Kidney (tissue), 14 donors: ENCODE results near the gene HDAC9. TPM values are rescaled to one million over a fixed set of nuclear protein-coding genes. Genes with fewer than 3 reads are reported as not detected.

ENCODE experiments used
- DNase-seq, 5 donors: peaks; one replicate each; pipeline ENCODE4 v3.0.0-alpha.2; 2013 to 2020
- FAIRE-seq: peaks from 2 replicates; lab custom pipeline; 2012; peaks lifted over from hg19 to GRCh38; lab: Jason Lieb, UNC
- H3K27ac ChIP-seq, 2 donors: one replicate each; pipeline ENCODE4 v1.7.0; 2013; ENCODE audit warnings: low read depth in 2 of 2, low read length in 2 of 2, inconsistent platforms in 1 of 2
- H3K27me3 ChIP-seq: one replicate; pipeline ENCODE4 v1.7.1; 2013; ENCODE audit warnings: low read length, inconsistent platforms; ENCODE audit not compliant: control insufficient read depth, insufficient read depth
- H3K36me3 ChIP-seq, 3 donors: one replicate each; pipeline versions ENCODE4 v1.7.0 to v1.7.1; 2013; ENCODE audit warnings: low read length in 3 of 3, control low read depth in 1 of 3, inconsistent platforms in 1 of 3; ENCODE audit not compliant: insufficient read depth in 3 of 3, control insufficient read depth in 2 of 3
- H3K4me1 ChIP-seq, 3 donors: one replicate each; pipeline versions ENCODE4 v1.7.0 to v1.7.1; 2013; ENCODE audit warnings: low read length in 3 of 3, inconsistent platforms in 1 of 3, low read depth in 1 of 3; ENCODE audit not compliant: control insufficient read depth in 2 of 3, insufficient read depth in 2 of 3
- H3K4me3 ChIP-seq, 3 donors: one replicate each; pipeline versions ENCODE4 v1.7.0 to v1.8.1; 2013; ENCODE audit warnings: low read length in 3 of 3, control low read depth in 1 of 3, inconsistent platforms in 1 of 3
- H3K9ac ChIP-seq, 3 donors: one replicate each; pipeline versions ENCODE4 v1.7.0 to v1.7.1; 2013; ENCODE audit warnings: low read length in 3 of 3, control low read depth in 1 of 3, inconsistent platforms in 1 of 3
- H3K9me3 ChIP-seq, 3 donors: one replicate each; pipeline versions ENCODE4 v1.7.0 to v1.7.1; 2013; ENCODE audit warnings: low read length in 3 of 3, control low read depth in 1 of 3, inconsistent platforms in 1 of 3; ENCODE audit not compliant: control insufficient read depth in 2 of 3, insufficient read depth in 1 of 3
- intact Hi-C: fragments of 100-400 bp; cut with DNase I; formaldehyde crosslinking; loops from one replicate; pipeline ENCODE4 v1.11.1; 2022
- polyA plus RNA-seq: library from polyadenylated mRNA; stranded (reverse); fragments of 350-450 nt; fragmentation: Illumina TruSeq; extraction: RNeasy Lipid Tissue Mini Kit (QIAGEN cat#74804); gene quantifications from one replicate; pipeline ENCODE4 v1.2.3, GENCODE V29; 2014; ENCODE audit warnings: low read depth, low replicate concordance; ENCODE audit not compliant: insufficient read depth
- total RNA-seq: library from RNA; stranded (reverse); fragmentation: NEBNext Ultra II Directional; extraction: Animal tissue kit (Norgen Biotek cat#: 25700); gene quantifications from one replicate; pipeline ENCODE4 v1.2.1, GENCODE V29; 2021
- TF ChIP-seq, protein P1 (sequence below): IDR thresholded peaks from 3 replicates; pipeline ENCODE4 v1.5.1; 2012; ENCODE audit warnings: mild to moderate bottlenecking, moderate library complexity, borderline replicate concordance; ENCODE audit not compliant: insufficient read depth; ENCODE audit errors: extremely low read depth
- donor health status: control.
- donor health status: control.
- donor health status: control.
- donor health status: control.
- donor health status: control.
- donor health status: DM: yes; HTN: yes; CAD: no.
- donor health status: Normal renal cell carcinoma (clear cell type).

The HDAC9 gene
- total and polyA plus RNA-seq, 2 donors from 2014 or later: 2.1 to 22.1 TPM

DNA sequence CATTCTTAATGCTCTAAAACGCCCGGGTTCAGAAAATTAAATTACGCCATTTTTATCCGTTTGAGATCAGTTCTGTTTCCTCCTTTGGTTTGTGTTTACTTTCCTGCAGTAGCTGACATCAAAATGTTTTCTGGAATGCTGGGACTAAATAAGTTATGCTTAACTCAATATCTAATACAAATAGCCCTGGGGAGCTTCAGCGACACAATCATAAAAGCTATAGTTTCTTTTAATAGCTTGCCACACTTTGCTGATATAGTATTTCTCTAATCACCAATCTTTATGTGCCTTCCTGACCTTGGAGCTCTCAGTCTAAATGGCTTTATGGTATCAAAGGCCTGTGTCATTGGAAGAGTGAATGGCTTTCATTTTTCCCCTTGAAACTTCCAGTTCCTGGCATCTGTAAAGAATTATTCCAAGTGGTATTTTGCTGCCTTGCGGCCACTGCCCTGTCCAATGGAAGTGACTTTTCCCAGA is 202.7 kb downstream of the HDAC9 start:
- FAIRE-seq: no peak
- H3K27ac ChIP-seq: no peak overlapping the region
- no peaks in the 10 kb centered on the region for H3K27me3 ChIP-seq
- H3K4me3 ChIP-seq: no peak overlapping the region
- TF ChIP-seq, protein P1, sequence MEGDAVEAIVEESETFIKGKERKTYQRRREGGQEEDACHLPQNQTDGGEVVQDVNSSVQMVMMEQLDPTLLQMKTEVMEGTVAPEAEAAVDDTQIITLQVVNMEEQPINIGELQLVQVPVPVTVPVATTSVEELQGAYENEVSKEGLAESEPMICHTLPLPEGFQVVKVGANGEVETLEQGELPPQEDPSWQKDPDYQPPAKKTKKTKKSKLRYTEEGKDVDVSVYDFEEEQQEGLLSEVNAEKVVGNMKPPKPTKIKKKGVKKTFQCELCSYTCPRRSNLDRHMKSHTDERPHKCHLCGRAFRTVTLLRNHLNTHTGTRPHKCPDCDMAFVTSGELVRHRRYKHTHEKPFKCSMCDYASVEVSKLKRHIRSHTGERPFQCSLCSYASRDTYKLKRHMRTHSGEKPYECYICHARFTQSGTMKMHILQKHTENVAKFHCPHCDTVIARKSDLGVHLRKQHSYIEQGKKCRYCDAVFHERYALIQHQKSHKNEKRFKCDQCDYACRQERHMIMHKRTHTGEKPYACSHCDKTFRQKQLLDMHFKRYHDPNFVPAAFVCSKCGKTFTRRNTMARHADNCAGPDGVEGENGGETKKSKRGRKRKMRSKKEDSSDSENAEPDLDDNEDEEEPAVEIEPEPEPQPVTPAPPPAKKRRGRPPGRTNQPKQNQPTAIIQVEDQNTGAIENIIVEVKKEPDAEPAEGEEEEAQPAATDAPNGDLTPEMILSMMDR: no peak
- no peak overlapping the region for H3K9ac ChIP-seq
- no peaks in the 10 kb centered on the region for H3K9me3 ChIP-seq
- intact Hi-C loops: no loop called here
- peak in 1 of 5 donors; percentile 17 for DNase-seq
- H3K4me1 ChIP-seq: no peaks in the 10 kb centered on the region
- H3K36me3 ChIP-seq: no peaks in the 10 kb centered on the region

DNA sequence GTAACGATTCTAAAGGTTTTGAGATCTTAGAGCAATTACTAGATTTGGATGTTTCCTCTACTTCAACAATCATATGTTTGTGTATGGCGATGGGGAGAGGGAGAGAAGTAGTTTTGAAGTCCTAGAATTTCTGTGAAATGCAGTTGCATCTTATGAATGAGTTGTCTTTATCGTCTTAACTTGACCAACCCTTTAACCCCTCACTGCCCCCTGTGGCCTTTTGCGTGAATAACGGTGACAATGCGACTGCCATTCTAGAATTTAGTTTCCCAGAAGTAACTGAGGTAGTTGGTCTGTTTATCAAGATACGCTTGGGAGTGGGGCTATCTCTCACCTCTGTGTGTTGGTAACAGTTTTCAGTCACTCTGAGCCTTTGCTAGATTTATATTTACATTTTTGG is 204.6 kb downstream of the HDAC9 start:
- intact Hi-C loops: no loop called here
- H3K27me3 ChIP-seq: no peaks in the 10 kb centered on the region
- no peaks in the 10 kb centered on the region for H3K9me3 ChIP-seq
- FAIRE-seq (no peak), DNase-seq (no peak)
- H3K4me3 ChIP-seq: no peak overlapping the region
- TF ChIP-seq, protein P1: no peak
- H3K9ac ChIP-seq: no peak overlapping the region
- H3K27ac ChIP-seq: no peak overlapping the region
- H3K4me1 ChIP-seq: no peaks in the 10 kb centered on the region
- H3K36me3 ChIP-seq: no peaks in the 10 kb centered on the region

DNA sequence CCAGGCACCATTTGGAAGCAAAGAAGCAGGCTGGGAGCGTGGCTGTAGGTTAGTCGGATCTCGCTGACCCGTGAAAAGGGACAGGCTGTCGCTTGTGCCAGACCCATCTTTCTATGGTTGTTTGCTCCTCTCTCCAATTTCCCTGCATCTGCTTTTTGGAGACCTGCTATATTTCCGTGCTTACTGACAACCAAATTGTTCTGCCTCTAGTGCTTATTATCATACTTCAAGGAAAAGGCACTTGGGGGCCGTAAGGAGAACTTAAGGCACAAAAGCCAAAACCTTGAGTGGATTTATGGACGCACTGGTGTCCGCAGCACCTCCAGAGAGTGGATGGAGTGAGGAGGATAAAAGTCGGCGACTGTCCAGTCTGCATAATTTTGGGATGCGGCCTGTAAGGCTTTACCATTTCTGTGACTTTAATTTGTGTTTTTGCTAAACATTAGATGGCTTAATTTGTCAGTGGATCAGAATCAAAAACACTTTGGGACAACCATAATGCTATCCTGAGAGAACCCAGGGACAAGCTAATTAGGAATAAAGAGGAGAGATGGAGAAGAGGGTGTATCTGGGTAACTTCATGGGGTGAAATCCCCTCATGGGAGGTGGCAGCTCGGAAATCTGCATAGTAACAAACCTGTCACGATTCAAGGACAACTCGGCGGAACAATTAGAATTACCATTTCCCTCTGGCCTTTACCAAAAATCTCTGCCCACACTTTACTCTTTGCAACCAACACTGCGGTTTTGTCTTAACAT is 206.7 kb downstream of the HDAC9 start:
- no peaks in the 10 kb centered on the region for H3K4me1 ChIP-seq
- H3K9ac ChIP-seq: no peak overlapping the region
- no peaks in the 10 kb centered on the region for H3K9me3 ChIP-seq
- H3K36me3 ChIP-seq: no peaks in the 10 kb centered on the region
- H3K27me3 ChIP-seq: no peaks in the 10 kb centered on the region
- intact Hi-C loops: no loop called here
- no peak overlapping the region for H3K4me3 ChIP-seq
- no peak for FAIRE-seq
- DNase-seq: no peak
- no peak overlapping the region for H3K27ac ChIP-seq
- TF ChIP-seq, protein P1: no peak
